ENCODE data around the gene PCBD2.

- TF ChIP-seq CTCF (IDR thresholded peaks at IDR 0.05; ENCODE audit: insufficient read depth, low read length, poor library complexity, severe bottlenecking), result no peak
- TF ChIP-seq EZH2phosphoT487 (conservative IDR thresholded peaks at IDR 0.05; ENCODE audit: low read length), result no peak
Measured at GRCh38 chr5:134892282-134892681, 12.6 kb upstream of the PCBD2 start.
